B cell (primary cell): ENCODE results near the gene POLN. TPM values are rescaled to one million over a fixed set of nuclear protein-coding genes. Genes with fewer than 3 reads are reported as not detected.

Experiments
- ATAC-seq: fragments of 200-7000 bp; cut with Tn5 transposase; one replicate; pipeline ENCODE4 v1.10.0; 2021; ENCODE audit warnings: low read depth, mild to moderate bottlenecking, moderate number of reproducible peaks, moderate library complexity
- CTCF ChIA-PET: fragments of 350-600 bp; sonication (Branson Sonifier 250); formaldehyde crosslinking; loops from one replicate; lab custom pipeline; 2021; ENCODE audit warnings: antibody characterized with exemption, inconsistent platforms; lab: Charles Lee
- POLR2A ChIA-PET: fragments of 350-600 bp; sonication (Branson Sonifier 250); formaldehyde crosslinking; loops from one replicate; lab custom pipeline; 2021; ENCODE audit warnings: antibody characterized with exemption; lab: Charles Lee
- DNase-seq: peaks from one replicate; pipeline ENCODE4 v3.0.0; 2013
- H2AFZ ChIP-seq: 2 replicates; pipeline ENCODE4 v1.6.1; 2012; ENCODE audit warnings: mild to moderate bottlenecking, low read depth, low read length; ENCODE audit not compliant: insufficient read depth, poor library complexity, severe bottlenecking
- H3K27ac ChIP-seq, 2 donors: 1 replicate in 1 of 2; 2 replicates in 1 of 2; pipeline ENCODE4 v1.5.1; 2012 to 2013; ENCODE audit warnings: low read length in 2 of 2, mild to moderate bottlenecking in 2 of 2, moderate library complexity in 1 of 2
- H3K27me3 ChIP-seq, 4 experiments: fragments of 200-600 bp in 1 of 4; sonication (generic) in 1 of 4; replicated peaks in 1 of 4; 1 replicate in 2 of 4; 2 replicates in 2 of 4; pipeline versions ENCODE4 v1.6.1 to v1.7.0; 2013 to 2016; ENCODE audit warnings: low read length in 3 of 4, mild to moderate bottlenecking in 2 of 4, mixed read lengths in 1 of 4, moderate library complexity in 1 of 4; ENCODE audit not compliant: insufficient read depth in 4 of 4, control insufficient read depth in 3 of 4; ENCODE audit errors: control extremely low read depth in 1 of 4
- H3K36me3 ChIP-seq, 2 experiments: replicated peaks in 1 of 2; 1 replicate in 1 of 2; 2 replicates in 1 of 2; pipeline versions ENCODE4 v1.6.1 to v1.7.1; 2013; ENCODE audit warnings: low read length in 1 of 2; ENCODE audit not compliant: insufficient read depth in 2 of 2, control insufficient read depth in 1 of 2; ENCODE audit errors: control extremely low read depth in 1 of 2, extremely low read depth in 1 of 2
- H3K4me1 ChIP-seq, 2 donors: fragments of 200-600 bp in 1 of 2; sonication (generic) in 1 of 2; 1 replicate in 1 of 2; 2 replicates in 1 of 2; pipeline versions ENCODE4 v1.5.1 to v1.6.1; 2013 to 2017; ENCODE audit warnings: low read length in 2 of 2; ENCODE audit not compliant: control insufficient read depth in 2 of 2, insufficient read depth in 2 of 2
- H3K4me2 ChIP-seq: replicated peaks from 2 replicates; pipeline ENCODE3; 2012; ENCODE audit warnings: mild to moderate bottlenecking, low read depth, low read length; ENCODE audit not compliant: poor library complexity, severe bottlenecking
- H3K4me3 ChIP-seq, 5 experiments: fragments of 200-600 bp in 1 of 5; sonication (generic) in 1 of 5; 1 replicate in 3 of 5; 2 replicates in 2 of 5; pipeline versions ENCODE4 v1.5.1 to v1.7.0; 2011 to 2016; ENCODE audit warnings: low read length in 4 of 5, mild to moderate bottlenecking in 4 of 5, low read depth in 2 of 5, control low read depth in 1 of 5, moderate library complexity in 1 of 5; ENCODE audit not compliant: insufficient read depth in 1 of 5; ENCODE audit errors: control extremely low read depth in 1 of 5, extremely low read depth in 1 of 5
- H3K79me2 ChIP-seq: fragments of 200-600 bp; sonication (generic); one replicate; pipeline ENCODE4 v1.6.0; 2016; ENCODE audit warnings: low read length; ENCODE audit not compliant: control insufficient read depth, insufficient read depth
- H3K9ac ChIP-seq: fragments of 200-600 bp; sonication (generic); 2 replicates; pipeline ENCODE4 v1.6.1; 2017; ENCODE audit warnings: mild to moderate bottlenecking, low read length, moderate library complexity
- H3K9me3 ChIP-seq, 3 donors: one replicate each; pipeline versions ENCODE4 v1.6.1 to v1.7.1; 2013; ENCODE audit warnings: low read length in 2 of 3; ENCODE audit not compliant: control insufficient read depth in 2 of 3, insufficient read depth in 1 of 3; ENCODE audit errors: control extremely low read depth in 1 of 3
- H4K20me1 ChIP-seq: 2 replicates; pipeline ENCODE4 v1.6.0; 2012; ENCODE audit warnings: mild to moderate bottlenecking, low read length; ENCODE audit not compliant: insufficient read depth, control insufficient read depth, poor library complexity, severe bottlenecking
- H3K27ac Mint-ChIP-seq: one replicate; pipeline ENCODE4 v1.8.0; 2021; ENCODE audit warnings: mixed read lengths
- H3K27me3 Mint-ChIP-seq: one replicate; pipeline ENCODE4 v1.8.0; 2021; ENCODE audit warnings: mixed read lengths
- H3K4me1 Mint-ChIP-seq: one replicate; pipeline ENCODE4 v1.8.0; 2021; ENCODE audit warnings: mixed read lengths
- H3K4me3 Mint-ChIP-seq: one replicate; pipeline ENCODE4 v1.8.0; 2021; ENCODE audit warnings: mixed read lengths
- H3K9me3 Mint-ChIP-seq: one replicate; pipeline ENCODE4 v1.8.0; 2022; ENCODE audit warnings: mixed read lengths; ENCODE audit not compliant: insufficient read depth
- CTCF ChIP-seq: fragments of 200-600 bp; IDR thresholded peaks from one replicate; pipeline ENCODE4 v1.8.0; 2022; ENCODE audit warnings: antibody characterized with exemption, mild to moderate bottlenecking
- EZH2 ChIP-seq: IDR thresholded peaks from 2 replicates; pipeline ENCODE4 v1.6.1; 2012; ENCODE audit warnings: borderline replicate concordance, low read depth, mild to moderate bottlenecking, moderate library complexity, low read length; ENCODE audit not compliant: insufficient read depth, poor library complexity, severe bottlenecking
- WGBS: methylation state at CpG from one replicate; pipeline ENCODE4 v1.1.5; 2013; ENCODE audit warnings: missing lambda C conversion rate; ENCODE audit not compliant: insufficient coverage; 5-methylcytosine and 5-hydroxymethylcytosine counted together
- intact Hi-C: fragments of 100-400 bp; cut with micrococcal nuclease; formaldehyde crosslinking; loops from one replicate; pipeline ENCODE4 v1.10.0; 2022
- polyA plus RNA-seq: library from polyadenylated mRNA; depleted of rRNA; stranded (reverse); fragments of >200 nt; gene quantifications from 2 replicates; pipeline ENCODE4 v1.2.3, GENCODE V29; 2012
- total RNA-seq, 2 donors: library from RNA; stranded (reverse); fragments of 120-200 nt in 1 of 2; gene quantifications; 1 replicate in 1 of 2; 2 replicates in 1 of 2; pipeline versions ENCODE4 v1.2.3 to v1.2.4, GENCODE V29; 2013 to 2022

The POLN gene
- total and polyA plus RNA-seq, 2 donors (not counting 1 experiment from before 2014, with no cell fraction given) = 0.73 to 1.5 TPM

- H3K4me1 ChIP-seq = no peaks in the 10 kb centered on the region
- ATAC-seq (no peak), DNase-seq (no peak)
- H3K4me3 Mint-ChIP-seq = no peak overlapping the region
- POLR2A ChIA-PET = no interaction called here
- no peaks in the 10 kb centered on the region for H3K4me1 Mint-ChIP-seq
- H2AFZ ChIP-seq = no peak overlapping the region
- H3K4me2 ChIP-seq = no peak overlapping the region
- no peak overlapping the region for H3K9ac ChIP-seq
- no peaks in the 10 kb centered on the region for H3K27me3 ChIP-seq
- no peaks in the 10 kb centered on the region for H3K79me2 ChIP-seq
- no peak for TF ChIP-seq EZH2
- no peak for TF ChIP-seq CTCF
- no peak overlapping the region for H3K27ac Mint-ChIP-seq
- H3K4me3 ChIP-seq = no peak overlapping the region
- no peaks in the 10 kb centered on the region for H3K36me3 ChIP-seq
- peaks cover 2 to 7% (median 4%) of the 10 kb centered on the region in 3 donors for H3K9me3 ChIP-seq
- no peaks in the 10 kb centered on the region for H4K20me1 ChIP-seq
- no peak overlapping the region for H3K27ac ChIP-seq
- CTCF ChIA-PET = no interaction called here
- intact Hi-C loops = no loop called here
- peaks cover 3% of the 10 kb centered on the region for H3K9me3 Mint-ChIP-seq
- WGBS = no CpG with 5 or more reads among the region's 2 CpGs
- H3K27me3 Mint-ChIP-seq = no peaks in the 10 kb centered on the region
Measured at GRCh38 chr4:2154215-2154740, 87.6 kb downstream of the POLN start.

- no peaks in the 10 kb centered on the region for H3K27me3 ChIP-seq
- H3K27me3 Mint-ChIP-seq = peaks cover 6% of the 10 kb centered on the region
- H3K4me1 Mint-ChIP-seq = no peaks in the 10 kb centered on the region
- H3K36me3 ChIP-seq = no peaks in the 10 kb centered on the region
- no peak overlapping the region for H3K4me2 ChIP-seq
- no peak overlapping the region for H3K9ac ChIP-seq
- no peaks in the 10 kb centered on the region for H3K79me2 ChIP-seq
- CTCF ChIA-PET = no interaction called here
- peaks cover 3% of the 10 kb centered on the region for H3K9me3 Mint-ChIP-seq
- no peak overlapping the region for H3K4me3 Mint-ChIP-seq
- H3K9me3 ChIP-seq = peaks cover 2 to 7% (median 4%) of the 10 kb centered on the region in 3 donors
- no peaks in the 10 kb centered on the region for H4K20me1 ChIP-seq
- intact Hi-C loops = no loop called here
- H3K4me1 ChIP-seq = no peaks in the 10 kb centered on the region
- H3K4me3 ChIP-seq = no peak overlapping the region
- TF ChIP-seq CTCF (no peak), EZH2 (no peak)
- no peak overlapping the region for H2AFZ ChIP-seq
- POLR2A ChIA-PET = interaction anchor here (0.6 kb wide), 1 partner anchor 565 kb away, joined by 5 read pairs; no protein-coding TSS in a partner anchor
- 74% methylated on average over 5 of the region's 5 CpGs for WGBS
- no peak overlapping the region for H3K27ac Mint-ChIP-seq
- ATAC-seq (no peak), DNase-seq (no peak)
- H3K27ac ChIP-seq = no peak overlapping the region
Measured at GRCh38 chr4:2151544-2151943, 90.4 kb downstream of the POLN start.
